LNCaP clone FGC (cell line): Measurements from ENCODE around the gene SGF29.
"Not testable (repeated sequence)": the region's sequence is repeated elsewhere in the genome, so short reads cannot be mapped to it uniquely, and the experiment has no call there.

Source experiments
- DNase-seq: peaks from one replicate; pipeline ENCODE4 v3.0.0-alpha.2; 2011; ENCODE audit warnings: low read depth
- H3K4me3 ChIP-seq: 2 replicates; pipeline ENCODE4 v1.5.1; 2011; ENCODE audit warnings: mild to moderate bottlenecking, low read depth, low read length, control low read depth
- TF ChIP-seq, protein P1 (sequence below): IDR thresholded peaks from 2 replicates; pipeline ENCODE4 v1.5.1; 2012; ENCODE audit warnings: mild to moderate bottlenecking; ENCODE audit not compliant: control insufficient read depth, insufficient read depth; ENCODE audit errors: extremely low read depth

Gene SGF29

DNA sequence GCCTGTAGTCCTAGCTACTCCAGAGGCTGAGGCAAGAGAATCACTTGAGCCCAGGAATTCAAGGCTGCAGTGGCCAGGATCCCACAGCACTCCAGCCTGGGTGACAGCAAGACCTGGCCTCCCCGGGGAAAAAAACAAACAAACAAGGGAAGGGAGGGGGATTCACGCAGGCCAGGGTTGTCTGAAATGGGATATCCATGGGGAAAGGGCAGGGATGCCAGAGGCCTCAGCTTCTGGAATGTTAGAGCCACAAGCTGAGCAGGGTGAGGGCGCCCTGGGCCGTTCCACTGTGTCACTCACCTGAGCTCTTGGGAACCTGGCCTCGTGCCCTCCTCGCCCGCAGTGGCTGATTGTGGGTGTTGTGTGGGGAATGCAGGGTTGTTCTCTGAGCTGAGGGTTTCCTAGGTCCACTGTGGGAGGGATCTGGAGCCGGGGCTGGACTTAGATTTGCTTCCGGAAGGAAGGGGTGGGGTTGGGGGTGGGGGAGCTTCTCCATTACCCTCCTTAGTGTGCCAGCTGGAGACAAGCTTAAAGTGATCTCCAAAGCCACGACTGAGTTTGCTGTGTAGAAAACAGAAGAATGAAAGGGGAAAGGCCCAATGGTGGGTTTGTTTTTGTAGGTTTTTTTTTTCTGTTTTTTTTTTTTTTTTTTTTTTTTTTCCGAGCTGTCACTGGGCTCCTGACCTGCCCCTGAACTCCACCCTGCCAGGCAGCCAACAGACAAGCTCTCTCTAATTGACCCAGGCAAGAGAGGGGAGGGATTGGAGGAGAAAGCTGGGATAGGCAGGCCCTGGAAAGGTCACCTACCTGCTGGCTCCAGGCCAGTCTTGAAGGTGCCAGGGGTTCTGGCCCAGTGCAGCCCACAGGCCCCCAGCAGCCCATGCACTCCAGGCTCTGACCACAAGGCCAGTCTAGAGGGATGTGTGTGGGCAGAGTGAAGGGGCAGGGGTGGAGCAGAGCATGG, 56.2 kb downstream of the SGF29 start, which contains the start of gene SULT1A1:
Gene SULT1A1 (minus strand): TSS at position 414 of the 964 bp plus-strand sequence. CDS start 1,189 bp downstream, outside the sequence.
- no peak for DNase-seq
- TF ChIP-seq, protein P1, sequence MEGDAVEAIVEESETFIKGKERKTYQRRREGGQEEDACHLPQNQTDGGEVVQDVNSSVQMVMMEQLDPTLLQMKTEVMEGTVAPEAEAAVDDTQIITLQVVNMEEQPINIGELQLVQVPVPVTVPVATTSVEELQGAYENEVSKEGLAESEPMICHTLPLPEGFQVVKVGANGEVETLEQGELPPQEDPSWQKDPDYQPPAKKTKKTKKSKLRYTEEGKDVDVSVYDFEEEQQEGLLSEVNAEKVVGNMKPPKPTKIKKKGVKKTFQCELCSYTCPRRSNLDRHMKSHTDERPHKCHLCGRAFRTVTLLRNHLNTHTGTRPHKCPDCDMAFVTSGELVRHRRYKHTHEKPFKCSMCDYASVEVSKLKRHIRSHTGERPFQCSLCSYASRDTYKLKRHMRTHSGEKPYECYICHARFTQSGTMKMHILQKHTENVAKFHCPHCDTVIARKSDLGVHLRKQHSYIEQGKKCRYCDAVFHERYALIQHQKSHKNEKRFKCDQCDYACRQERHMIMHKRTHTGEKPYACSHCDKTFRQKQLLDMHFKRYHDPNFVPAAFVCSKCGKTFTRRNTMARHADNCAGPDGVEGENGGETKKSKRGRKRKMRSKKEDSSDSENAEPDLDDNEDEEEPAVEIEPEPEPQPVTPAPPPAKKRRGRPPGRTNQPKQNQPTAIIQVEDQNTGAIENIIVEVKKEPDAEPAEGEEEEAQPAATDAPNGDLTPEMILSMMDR, result no peak
- H3K4me3 ChIP-seq, result peak within 1 kb of the TSS; percentile 50

DNA sequence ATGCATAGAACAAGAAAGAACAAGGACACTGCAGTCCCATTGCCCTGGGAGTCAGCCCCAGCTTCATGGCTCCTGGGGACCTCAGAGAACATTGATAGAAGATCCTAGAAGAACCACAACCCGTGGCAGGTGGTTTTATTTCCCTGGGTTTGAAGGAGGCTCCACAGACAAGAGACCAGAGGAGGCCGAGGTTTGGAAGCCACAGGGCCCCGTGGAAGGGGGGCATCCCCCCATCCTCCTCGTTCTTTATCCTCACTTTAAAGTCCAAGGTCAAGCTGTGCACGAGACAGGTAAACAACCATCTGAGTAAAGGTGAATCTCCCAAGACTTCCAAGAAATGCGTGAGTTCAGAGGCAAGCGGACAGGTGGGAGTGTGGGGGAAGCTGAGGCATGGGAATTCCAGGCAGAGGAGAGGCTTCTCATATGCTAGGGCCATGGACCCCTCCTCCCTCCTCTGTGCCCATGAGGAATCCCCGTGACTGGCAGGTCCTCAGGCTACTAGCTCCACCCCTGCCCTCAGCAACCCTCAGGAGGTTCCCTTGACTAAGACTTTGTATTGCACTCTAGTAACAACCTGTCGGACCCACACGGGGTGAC, 57.0 kb downstream of the SGF29 start:
- TF ChIP-seq, protein P1, result no peak
- H3K4me3 ChIP-seq, result no peak overlapping the region
- DNase-seq, result no peak

DNA sequence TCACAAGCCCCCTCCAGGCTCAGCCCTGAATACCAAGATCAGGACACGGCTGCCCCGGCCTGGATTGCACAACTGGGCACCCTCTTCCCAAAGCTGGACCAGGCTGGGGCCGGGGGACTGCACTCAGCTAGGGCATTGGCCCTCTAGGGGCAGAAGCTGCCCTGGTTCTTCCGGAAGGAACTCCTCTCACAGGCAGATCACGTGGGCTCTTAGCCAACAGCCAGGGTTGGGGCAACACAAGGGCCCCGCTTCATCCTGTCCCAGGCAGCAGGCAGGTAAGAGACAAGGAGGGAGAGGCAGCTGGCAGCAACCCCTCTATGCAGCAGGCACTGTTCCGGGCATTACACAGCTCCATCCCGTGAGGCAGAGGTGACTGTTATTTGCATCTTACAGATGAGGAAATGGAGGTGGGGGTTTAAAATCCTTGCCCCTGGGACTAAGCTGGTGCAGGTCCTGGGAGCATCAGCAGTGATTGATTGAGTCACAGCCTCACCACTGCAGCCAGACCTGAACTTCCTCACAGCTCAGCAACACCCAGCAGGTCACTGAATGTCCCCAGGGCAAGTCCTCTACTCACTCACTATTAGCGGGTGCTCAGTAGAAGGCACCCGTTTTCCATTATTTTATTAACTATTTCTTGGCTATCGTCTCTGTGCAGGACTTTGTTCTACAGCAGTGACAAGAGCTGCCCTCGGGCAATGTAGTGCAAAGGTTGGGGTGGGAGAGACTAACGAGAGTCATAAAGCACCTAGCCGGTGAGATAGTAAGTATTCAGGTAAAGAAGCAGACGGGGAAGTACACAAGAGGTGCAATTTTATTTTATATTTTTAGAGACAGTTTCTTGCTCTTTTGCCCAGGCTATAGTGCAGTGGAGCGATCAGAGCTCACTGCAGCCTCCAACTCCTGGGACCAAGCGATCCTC, 58.9 kb downstream of the SGF29 start:
- not testable (repeated sequence) for H3K4me3 ChIP-seq, DNase-seq

DNA sequence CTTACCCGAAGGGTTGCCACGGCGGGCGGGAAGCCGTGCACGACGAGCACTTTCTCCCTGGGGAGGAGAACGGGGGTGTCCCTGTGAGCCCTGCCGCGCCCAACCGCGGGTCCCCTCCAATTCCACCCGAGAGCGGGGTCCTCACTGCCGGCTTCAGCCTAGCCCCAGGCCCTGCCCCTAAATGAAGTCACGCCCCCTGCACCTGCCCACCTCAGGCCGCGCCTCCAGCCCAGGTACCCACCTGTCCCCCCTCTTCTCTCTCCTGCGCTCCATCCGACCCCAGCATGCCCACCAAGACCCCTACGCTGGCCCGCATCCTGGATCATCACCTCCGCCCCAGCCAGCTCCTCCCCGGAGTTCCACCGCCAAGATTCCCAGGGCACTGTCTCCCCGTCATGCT, 60.2 kb downstream of the SGF29 start:
- H3K4me3 ChIP-seq, result not testable (repeated sequence)

DNA sequence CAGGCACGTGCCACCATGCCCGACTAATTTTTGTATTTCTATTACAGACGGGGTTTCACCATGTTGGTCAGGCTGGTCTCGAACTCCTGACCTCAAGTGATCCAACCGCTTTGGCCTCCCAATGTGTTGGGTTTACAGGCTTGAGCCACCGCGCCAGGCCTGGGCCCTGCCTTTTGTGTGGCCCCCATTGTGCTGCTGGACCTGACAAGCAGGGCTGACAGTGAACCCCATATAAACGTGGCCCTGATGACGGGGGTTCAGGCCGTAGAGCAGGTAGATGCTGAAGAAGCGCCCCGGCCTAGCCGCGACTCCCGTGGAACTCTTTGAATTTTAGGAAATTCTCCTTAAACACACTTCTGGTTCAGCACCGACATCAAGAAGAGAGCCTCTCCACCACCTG, 60.8 kb downstream of the SGF29 start:
- not testable (repeated sequence) for DNase-seq, H3K4me3 ChIP-seq

More for the DNA sequence above, 60.2 kb downstream of the SGF29 start:
- DNase-seq, result not testable (repeated sequence)

DNA sequence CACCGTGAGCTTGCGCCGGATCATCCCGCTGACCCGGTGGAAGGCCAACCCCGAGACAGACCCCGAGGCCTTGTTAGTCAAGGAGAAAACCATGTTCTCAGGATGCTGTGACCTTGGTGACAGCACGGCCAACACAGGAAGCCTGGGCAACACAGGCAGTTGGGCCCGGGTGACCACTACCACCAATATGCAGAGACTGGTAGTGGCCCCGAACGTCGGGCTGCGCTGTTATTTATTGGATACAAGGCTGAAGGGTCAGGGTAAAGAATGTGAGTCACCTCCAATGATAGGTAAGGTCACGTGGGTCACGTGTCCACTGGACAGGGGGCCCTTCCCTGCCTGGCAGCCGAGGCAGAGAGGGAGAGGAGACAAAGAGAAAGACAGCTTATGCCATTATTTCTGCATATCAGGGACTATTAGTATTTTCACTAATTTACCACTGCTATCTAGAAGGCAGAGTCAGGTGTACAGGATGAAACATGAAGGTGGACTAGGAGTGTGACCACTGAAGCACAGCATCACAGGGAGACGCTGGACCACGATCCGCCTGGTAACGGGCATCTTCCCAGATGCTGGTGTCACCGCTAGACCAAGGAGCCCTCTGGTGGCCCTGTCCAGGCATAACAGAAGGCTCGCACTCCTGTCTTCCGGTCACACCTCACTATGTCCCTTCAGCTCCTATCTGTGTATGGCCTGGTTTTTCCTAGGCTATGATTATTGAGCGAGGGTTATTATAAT, 61.9 kb downstream of the SGF29 start:
- TF ChIP-seq, protein P1, result peak; percentile 58
- not testable (repeated sequence) for DNase-seq, H3K4me3 ChIP-seq

DNA sequence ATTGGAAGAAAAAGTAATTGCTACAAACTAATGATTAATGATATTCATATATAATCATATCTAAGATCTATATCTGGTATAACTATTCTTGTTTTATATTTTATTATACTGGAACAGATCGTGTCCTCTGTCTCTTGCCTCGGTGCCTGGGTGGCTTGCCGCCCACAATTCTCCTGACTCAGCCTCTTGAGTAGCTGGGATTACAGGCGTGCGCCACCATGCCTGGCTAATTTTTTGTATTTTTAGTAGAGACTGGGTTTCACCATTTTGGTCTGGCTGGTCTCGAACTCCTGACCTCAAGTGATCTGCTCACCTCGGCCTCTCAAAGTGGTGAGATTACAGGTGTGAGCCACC, 62.5 kb downstream of the SGF29 start:
- not testable (repeated sequence) for H3K4me3 ChIP-seq, DNase-seq

DNA sequence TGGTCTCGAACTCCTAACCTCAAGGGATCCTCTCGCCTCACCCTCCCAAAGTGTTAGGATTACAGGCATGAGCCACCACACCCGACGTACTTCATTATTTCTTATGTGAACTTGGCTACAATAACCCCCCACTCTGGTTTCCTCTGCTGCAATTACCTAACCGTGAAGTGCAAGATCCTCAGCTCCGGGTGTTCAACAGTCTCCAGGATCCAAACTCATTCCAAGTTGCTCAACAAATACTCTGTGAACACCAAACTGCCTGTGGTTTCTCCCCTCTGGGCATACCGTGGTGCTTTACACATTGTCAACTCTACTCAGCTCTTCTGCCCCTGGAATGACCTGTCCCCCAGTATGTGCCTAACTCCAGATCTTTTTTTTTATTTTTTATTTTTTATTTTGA, 62.9 kb downstream of the SGF29 start:
- TF ChIP-seq, protein P1, result no peak
- no peak overlapping the region for H3K4me3 ChIP-seq
- no peak for DNase-seq
